Measurements from ENCODE around the gene KRT8. TPM values are rescaled to one million over a fixed set of nuclear protein-coding genes. Genes with fewer than 3 reads are reported as not detected.
A peak's percentile ranks its signal among the peaks of the same experiment; 100 is the strongest.
"Not testable (repeated sequence)": the region's sequence is repeated elsewhere in the genome, so short reads cannot be mapped to it uniquely, and the experiment has no call there.

Gene KRT8
- total RNA-seq, 1 experiment from 2014 or later = 3,725 TPM

DNA sequence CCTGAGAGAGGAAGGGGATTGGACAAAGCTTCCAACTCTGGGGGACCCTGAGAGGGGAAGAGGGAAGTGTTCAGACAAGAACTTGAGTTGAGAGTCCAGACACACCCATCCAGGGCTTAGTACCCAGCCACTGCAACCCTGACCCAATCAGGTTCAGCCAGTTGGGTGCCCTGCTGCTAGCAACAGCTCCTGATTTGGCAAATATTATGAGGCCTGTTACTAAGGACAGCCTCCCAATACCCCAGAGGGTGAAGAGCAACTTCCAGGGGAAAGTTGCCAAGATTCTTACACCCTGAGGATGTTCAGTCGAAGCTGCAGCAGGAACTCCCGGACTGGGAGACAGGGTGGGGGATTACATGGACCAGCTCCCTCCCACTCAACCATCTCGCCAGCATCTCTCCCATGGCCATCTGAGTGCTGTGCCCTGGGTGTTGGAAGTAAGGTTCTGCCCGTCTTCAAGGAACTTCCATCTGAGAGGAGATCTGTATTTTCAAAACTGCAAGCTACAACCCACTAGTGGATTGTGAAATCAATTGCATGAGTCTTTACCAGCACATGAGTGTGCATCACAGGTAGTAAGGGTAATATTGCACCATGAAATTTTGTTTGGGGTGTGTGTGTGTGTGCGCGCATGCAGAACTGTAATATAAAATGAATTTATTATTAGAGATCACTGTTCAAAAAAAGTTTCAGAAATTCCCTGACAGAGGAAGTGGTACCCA is 44.6 kb downstream of the KRT8 start:
- Histone ChIP-seq H3K27me3 (replicated peaks; ENCODE audit: control insufficient read depth, insufficient read depth, low read length) (no peaks in the 10 kb centered on the region), H3K9me3 (no peaks in the 10 kb centered on the region), H3K36me3 (ENCODE audit: control insufficient read depth, insufficient read depth, low read length) (no peaks in the 10 kb centered on the region), H3K4me3 (ENCODE audit: low read depth, low read length) (no peak overlapping the region), H3K4me1 (no peaks in the 10 kb centered on the region)
- no peaks in the 10 kb centered on the region for H3K4me1 Mint-ChIP-seq (ENCODE audit: low read depth, unreplicated experiment)
- no peaks in the 10 kb centered on the region for H3K36me3 Mint-ChIP-seq (ENCODE audit: insufficient read depth, unreplicated experiment)
- no peaks in the 10 kb centered on the region for H3K27me3 Mint-ChIP-seq (ENCODE audit: insufficient read depth, unreplicated experiment)
- H3K9me3 Mint-ChIP-seq (ENCODE audit: unreplicated experiment) = no peaks in the 10 kb centered on the region
- BruUV-seq (replicated peaks) = no TSS peak
- H3K4me3 Mint-ChIP-seq (ENCODE audit: unreplicated experiment) = no peak overlapping the region
- H3K27ac Mint-ChIP-seq (ENCODE audit: unreplicated experiment) = no peak overlapping the region
- ChIA-PET CTCF (interaction anchor here (0.6 kb wide), 1 partner anchor 386 kb away, joined by 4 read pairs; no protein-coding TSS in a partner anchor), POLR2A (no interaction called here)
- peak in 1 of 2 experiments; percentile 42 for DNase-seq
- intact Hi-C loops (cut with micrococcal nuclease; ENCODE audit: unreplicated experiment) = no loop called here
- no peak for TF ChIP-seq CTCF (IDR thresholded peaks at IDR 0.05; ENCODE audit: insufficient read depth in 1 of 2, low read depth in 1 of 2, low read length in 1 of 2, severe bottlenecking in 1 of 2, unreplicated experiment in 1 of 2)

DNA sequence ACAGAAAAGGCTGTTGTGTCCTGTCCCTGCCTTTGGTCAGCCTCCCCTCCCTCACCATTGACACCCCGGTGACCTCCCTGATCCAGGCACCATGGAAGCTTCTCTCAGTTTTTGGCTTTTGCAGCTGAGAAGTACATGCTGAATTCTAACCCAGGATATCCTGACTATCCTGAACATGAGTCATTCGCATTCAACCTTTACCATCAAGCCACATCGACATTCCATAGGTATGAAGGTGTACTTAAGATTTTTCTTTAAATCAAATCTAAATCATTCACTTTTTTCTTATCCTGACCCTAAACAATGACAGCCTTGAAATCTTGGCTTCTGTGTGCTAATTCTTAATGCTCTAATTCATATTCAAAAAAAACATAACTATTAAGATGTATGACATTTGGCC is 47.4 kb downstream of the KRT8 start:
- intact Hi-C loops (cut with micrococcal nuclease; ENCODE audit: unreplicated experiment) = no loop called here

GRCh38 chr12:52856787-52857186 is 48.1 kb downstream of the KRT8 start:
- no peaks in the 10 kb centered on the region for H3K4me1 ChIP-seq
- H3K27ac Mint-ChIP-seq (ENCODE audit: unreplicated experiment) = no peak overlapping the region
- DNase-seq = no peak
- intact Hi-C loops (cut with micrococcal nuclease; ENCODE audit: unreplicated experiment) = no loop called here
- H3K4me3 ChIP-seq (ENCODE audit: low read depth, low read length) = no peak overlapping the region
- H3K36me3 ChIP-seq (ENCODE audit: control insufficient read depth, insufficient read depth, low read length) = no peaks in the 10 kb centered on the region
- H3K9me3 ChIP-seq = no peaks in the 10 kb centered on the region
- no peak for TF ChIP-seq CTCF (IDR thresholded peaks at IDR 0.05; ENCODE audit: insufficient read depth in 1 of 2, low read depth in 1 of 2, low read length in 1 of 2, severe bottlenecking in 1 of 2, unreplicated experiment in 1 of 2)
- CTCF ChIA-PET = no interaction called here
- no peak overlapping the region for H3K4me3 Mint-ChIP-seq (ENCODE audit: unreplicated experiment)
- H3K36me3 Mint-ChIP-seq (ENCODE audit: insufficient read depth, unreplicated experiment) = no peaks in the 10 kb centered on the region
- no peaks in the 10 kb centered on the region for H3K4me1 Mint-ChIP-seq (ENCODE audit: low read depth, unreplicated experiment)
- no TSS peak for BruUV-seq (replicated peaks)
- peaks cover 3% of the 10 kb centered on the region for H3K27me3 Mint-ChIP-seq (ENCODE audit: insufficient read depth, unreplicated experiment)
- no peaks in the 10 kb centered on the region for H3K9me3 Mint-ChIP-seq (ENCODE audit: unreplicated experiment)
- POLR2A ChIA-PET = no interaction called here
- no peaks in the 10 kb centered on the region for H3K27me3 ChIP-seq (replicated peaks; ENCODE audit: control insufficient read depth, insufficient read depth, low read length)

More for the DNA sequence above, 47.4 kb downstream of the KRT8 start:
- Histone ChIP-seq H3K36me3 (ENCODE audit: control insufficient read depth, insufficient read depth, low read length) (no peaks in the 10 kb centered on the region), H3K27me3 (replicated peaks; ENCODE audit: control insufficient read depth, insufficient read depth, low read length) (no peaks in the 10 kb centered on the region), H3K4me3 (ENCODE audit: low read depth, low read length) (no peak overlapping the region), H3K9me3 (no peaks in the 10 kb centered on the region), H3K4me1 (no peaks in the 10 kb centered on the region)
- H3K27me3 Mint-ChIP-seq (ENCODE audit: insufficient read depth, unreplicated experiment) = peaks cover 3% of the 10 kb centered on the region
- H3K4me3 Mint-ChIP-seq (ENCODE audit: unreplicated experiment) = no peak overlapping the region
- CTCF ChIA-PET = no interaction called here
- no peaks in the 10 kb centered on the region for H3K36me3 Mint-ChIP-seq (ENCODE audit: insufficient read depth, unreplicated experiment)
- no peaks in the 10 kb centered on the region for H3K4me1 Mint-ChIP-seq (ENCODE audit: low read depth, unreplicated experiment)
- DNase-seq = no peak
- BruUV-seq (replicated peaks) = no TSS peak
- POLR2A ChIA-PET = no interaction called here
- no peak overlapping the region for H3K27ac Mint-ChIP-seq (ENCODE audit: unreplicated experiment)
- no peak for TF ChIP-seq CTCF (IDR thresholded peaks at IDR 0.05; ENCODE audit: insufficient read depth in 1 of 2, low read depth in 1 of 2, low read length in 1 of 2, severe bottlenecking in 1 of 2, unreplicated experiment in 1 of 2)
- no peaks in the 10 kb centered on the region for H3K9me3 Mint-ChIP-seq (ENCODE audit: unreplicated experiment)

DNA sequence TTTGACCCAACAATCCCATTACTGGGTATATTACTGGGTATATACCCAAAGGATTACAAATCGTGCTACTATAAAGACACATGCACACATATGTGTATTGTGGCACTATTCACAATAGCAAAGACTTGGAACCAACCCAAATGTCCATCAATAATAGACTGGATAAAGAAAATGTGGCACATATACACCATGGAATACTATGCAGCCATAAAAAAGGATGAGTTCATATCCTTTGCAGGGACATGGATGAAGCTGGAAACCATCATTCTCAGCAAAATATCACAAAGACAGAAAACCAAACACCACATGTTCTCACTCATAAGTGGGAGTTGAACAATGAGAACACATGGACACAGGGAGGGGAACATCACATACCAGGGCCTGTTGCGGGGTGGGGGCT is 48.8 kb downstream of the KRT8 start:
- not testable (repeated sequence) for H3K36me3 ChIP-seq (ENCODE audit: control insufficient read depth, insufficient read depth, low read length); H3K4me1 ChIP-seq

More for the DNA sequence above, 48.8 kb downstream of the KRT8 start:
- intact Hi-C loops (cut with micrococcal nuclease; ENCODE audit: unreplicated experiment); DNase-seq; H3K27ac Mint-ChIP-seq (ENCODE audit: unreplicated experiment); H3K9me3 ChIP-seq; BruUV-seq (replicated peaks); H3K9me3 Mint-ChIP-seq (ENCODE audit: unreplicated experiment); POLR2A ChIA-PET; H3K36me3 Mint-ChIP-seq (ENCODE audit: insufficient read depth, unreplicated experiment); H3K4me3 ChIP-seq (ENCODE audit: low read depth, low read length); H3K27me3 ChIP-seq (replicated peaks; ENCODE audit: control insufficient read depth, insufficient read depth, low read length); CTCF ChIA-PET; H3K4me3 Mint-ChIP-seq (ENCODE audit: unreplicated experiment); H3K27me3 Mint-ChIP-seq (ENCODE audit: insufficient read depth, unreplicated experiment); H3K4me1 Mint-ChIP-seq (ENCODE audit: low read depth, unreplicated experiment): not testable (repeated sequence)
